ENCODE measurements around the gene ATP8A2.

ATP8A2 gene

DNA sequence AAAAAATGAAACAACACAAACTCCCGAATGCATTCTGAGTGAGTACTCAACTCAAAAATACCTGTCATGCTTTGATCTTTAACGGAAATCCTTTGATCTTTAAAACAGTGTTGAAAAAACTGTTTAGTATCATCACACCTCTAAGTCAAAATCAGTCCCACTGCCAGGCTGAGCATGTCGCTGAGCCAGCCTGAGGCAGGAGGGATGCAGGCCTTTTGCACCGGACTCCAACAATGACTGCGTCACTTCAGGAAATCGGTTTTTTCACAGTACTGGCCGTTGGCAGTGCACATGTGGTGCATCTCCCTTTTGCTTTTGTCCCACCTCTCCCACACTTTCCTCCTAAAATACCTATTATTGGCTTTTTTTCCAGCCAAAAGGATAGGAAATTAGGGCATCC lies 601.8 kb downstream of the ATP8A2 start:
- TF ChIP-seq POLR2A (IDR thresholded peaks at IDR 0.05; ENCODE audit: extremely low read depth, insufficient read length): no peak
- TF ChIP-seq MAX (IDR thresholded peaks at IDR 0.05; ENCODE audit: low read depth, low read length): no peak
- TF ChIP-seq MYC (IDR thresholded peaks at IDR 0.05; ENCODE audit: low read depth, low read length): no peak
- TF ChIP-seq CTCF (IDR thresholded peaks at IDR 0.05; ENCODE audit: low read depth, low read length): no peak
- DNase-seq (ENCODE audit: low read depth): no peak

GRCh38 chr13:25977216-25977615 lies 605.4 kb downstream of the ATP8A2 start:
- no peak for DNase-seq (ENCODE audit: low read depth)
- no peak for TF ChIP-seq POLR2A (IDR thresholded peaks at IDR 0.05; ENCODE audit: extremely low read depth, insufficient read length)
- TF ChIP-seq CTCF (IDR thresholded peaks at IDR 0.05; ENCODE audit: low read depth, low read length): no peak
- no peak for TF ChIP-seq MYC (IDR thresholded peaks at IDR 0.05; ENCODE audit: low read depth, low read length)
- no peak for TF ChIP-seq MAX (IDR thresholded peaks at IDR 0.05; ENCODE audit: low read depth, low read length)
- no peak overlapping the region for H3K4me3 ChIP-seq (ENCODE audit: low read depth, low read length)

More for the DNA sequence above, 601.8 kb downstream of the ATP8A2 start:
- no peak overlapping the region for H3K4me3 ChIP-seq (ENCODE audit: low read depth, low read length)

GRCh38 chr13:25977671-25978070 lies 605.9 kb downstream of the ATP8A2 start:
- no peak for DNase-seq (ENCODE audit: low read depth)
- no peak overlapping the region for H3K4me3 ChIP-seq (ENCODE audit: low read depth, low read length)
- TF ChIP-seq MYC (IDR thresholded peaks at IDR 0.05; ENCODE audit: low read depth, low read length) (no peak), CTCF (IDR thresholded peaks at IDR 0.05; ENCODE audit: low read depth, low read length) (no peak), POLR2A (IDR thresholded peaks at IDR 0.05; ENCODE audit: extremely low read depth, insufficient read length) (no peak), MAX (IDR thresholded peaks at IDR 0.05; ENCODE audit: low read depth, low read length) (no peak)

- DNase-seq (ENCODE audit: low read depth): no peak
- no peak for TF ChIP-seq CTCF (IDR thresholded peaks at IDR 0.05; ENCODE audit: low read depth, low read length)
- TF ChIP-seq MAX (IDR thresholded peaks at IDR 0.05; ENCODE audit: low read depth, low read length): no peak
- no peak for TF ChIP-seq POLR2A (IDR thresholded peaks at IDR 0.05; ENCODE audit: extremely low read depth, insufficient read length)
- no peak overlapping the region for H3K4me3 ChIP-seq (ENCODE audit: low read depth, low read length)
Measured at GRCh38 chr13:25978961-25979360, 607.2 kb downstream of the ATP8A2 start.

DNA sequence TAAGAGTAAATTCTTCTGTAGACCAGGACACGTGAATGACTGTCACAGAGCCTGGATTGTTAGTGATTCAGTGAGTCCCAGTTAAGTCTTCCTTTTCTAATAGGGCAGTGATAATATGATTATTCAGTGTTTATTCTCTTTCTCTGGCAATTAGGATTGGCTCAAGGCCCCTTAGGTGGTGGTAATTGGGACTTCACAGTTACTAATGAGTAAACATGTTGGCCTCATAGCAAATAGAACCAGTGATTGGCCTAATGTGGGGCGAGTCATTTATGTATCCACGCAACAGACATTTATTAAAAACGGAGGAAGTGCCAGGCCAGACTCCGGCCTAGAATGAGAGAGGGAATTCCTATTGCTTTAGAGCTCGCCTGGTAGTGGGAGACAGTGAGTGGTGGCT lies 607.6 kb downstream of the ATP8A2 start:
- no peak overlapping the region for H3K4me3 ChIP-seq (ENCODE audit: low read depth, low read length)
- TF ChIP-seq POLR2A (IDR thresholded peaks at IDR 0.05; ENCODE audit: extremely low read depth, insufficient read length): no peak
- no peak for TF ChIP-seq MAX (IDR thresholded peaks at IDR 0.05; ENCODE audit: low read depth, low read length)
- TF ChIP-seq MYC (IDR thresholded peaks at IDR 0.05; ENCODE audit: low read depth, low read length): no peak
- no peak for TF ChIP-seq CTCF (IDR thresholded peaks at IDR 0.05; ENCODE audit: low read depth, low read length)
- DNase-seq (ENCODE audit: low read depth): no peak

- H3K4me3 ChIP-seq (ENCODE audit: low read depth, low read length): no peak overlapping the region
- DNase-seq (ENCODE audit: low read depth): peak; percentile 52
- TF ChIP-seq MYC (IDR thresholded peaks at IDR 0.05; ENCODE audit: low read depth, low read length) (no peak), CTCF (IDR thresholded peaks at IDR 0.05; ENCODE audit: low read depth, low read length) (peak; percentile 47)
Measured at GRCh38 chr13:25980255-25980654, 608.5 kb downstream of the ATP8A2 start.

Data from NB4 (cell line).